Measurements from ENCODE around the gene TAF11L8.
"Not testable (repeated sequence)": the region's sequence is repeated elsewhere in the genome, so short reads cannot be mapped to it uniquely, and the experiment has no call there.

The TAF11L8 gene
- 0 reads per million in 17 experiments for total RNA-seq

DNA sequence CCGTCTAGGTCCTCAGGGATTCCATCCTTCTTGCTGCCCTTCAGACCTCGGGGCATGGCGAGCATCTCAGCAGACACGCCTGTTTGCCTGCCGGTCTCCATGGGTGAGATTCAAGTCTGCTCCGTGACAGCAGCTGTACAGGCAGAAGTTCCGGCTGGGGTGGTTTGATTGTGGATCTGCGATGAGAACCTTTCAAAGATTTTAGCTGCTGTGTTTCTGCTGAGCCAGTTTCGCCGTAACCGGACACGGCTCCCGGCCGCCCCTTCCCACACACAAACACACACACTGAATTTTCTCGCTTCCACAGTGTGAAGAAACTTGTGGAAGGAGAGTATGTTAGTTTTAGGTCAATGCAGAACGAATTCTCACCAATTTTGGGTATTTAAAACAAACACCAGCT, at the start of gene TAF11L8:
TAF11L8 (minus strand) TSS at position 101 of the 400 bp plus-strand sequence.
- DNase-seq = not testable (repeated sequence)

DNA sequence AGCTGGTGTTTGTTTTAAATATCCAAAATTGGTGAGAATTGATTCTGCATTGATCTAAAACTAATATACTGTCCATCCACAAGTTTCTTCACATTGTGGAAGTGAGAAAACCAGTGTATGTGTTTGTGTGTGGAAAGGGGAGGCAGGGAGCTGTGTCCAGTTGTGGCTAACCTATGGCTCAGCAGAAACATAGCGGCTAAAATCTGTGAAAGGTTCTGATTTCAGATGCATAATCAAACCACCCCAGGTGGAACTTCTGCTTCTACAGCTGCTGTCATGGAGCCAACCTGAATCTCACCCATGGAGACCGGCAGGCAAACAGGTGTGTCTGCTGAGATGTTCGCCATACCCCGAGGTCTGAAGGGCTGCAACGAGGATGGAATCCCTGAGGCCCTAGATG, 43.4 kb upstream of the TAF11L8 start, which contains the start of gene TAF11L14:
TAF11L14 (plus strand) TSS at position 301 of the 400 bp plus-strand sequence.
- DNase-seq = no peak

GRCh38 chr5:17631788-17632187, 41.0 kb upstream of the TAF11L8 start, which contains the start of gene TAF11L13:
Gene TAF11L13, plus strand, starts transcription at chr5:17632088.
- not testable (repeated sequence) for DNase-seq

DNA sequence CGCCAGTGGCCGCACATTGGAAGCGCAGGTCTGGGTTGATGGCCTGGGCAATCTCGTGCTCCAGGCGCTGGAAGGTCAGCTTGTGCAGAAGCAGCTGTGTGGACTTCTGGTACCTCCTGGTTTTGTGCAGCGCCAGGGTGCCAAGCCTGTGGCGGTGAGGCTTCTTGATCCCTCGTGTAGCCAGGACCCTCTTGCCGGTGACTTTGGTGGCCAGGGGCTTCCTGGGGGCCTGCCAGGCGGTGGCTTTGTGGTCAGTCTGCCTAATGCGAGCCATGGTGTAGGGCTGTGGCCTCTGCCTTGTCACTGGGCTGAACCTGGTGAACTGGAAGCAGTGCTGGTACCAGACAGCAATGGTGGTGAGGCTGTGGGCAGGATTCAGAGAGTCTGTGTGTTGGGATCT, 34.9 kb upstream of the TAF11L8 start:
- no peak for DNase-seq

GRCh38 chr5:17620627-17621026, 29.9 kb upstream of the TAF11L8 start:
- DNase-seq = no peak

DNA sequence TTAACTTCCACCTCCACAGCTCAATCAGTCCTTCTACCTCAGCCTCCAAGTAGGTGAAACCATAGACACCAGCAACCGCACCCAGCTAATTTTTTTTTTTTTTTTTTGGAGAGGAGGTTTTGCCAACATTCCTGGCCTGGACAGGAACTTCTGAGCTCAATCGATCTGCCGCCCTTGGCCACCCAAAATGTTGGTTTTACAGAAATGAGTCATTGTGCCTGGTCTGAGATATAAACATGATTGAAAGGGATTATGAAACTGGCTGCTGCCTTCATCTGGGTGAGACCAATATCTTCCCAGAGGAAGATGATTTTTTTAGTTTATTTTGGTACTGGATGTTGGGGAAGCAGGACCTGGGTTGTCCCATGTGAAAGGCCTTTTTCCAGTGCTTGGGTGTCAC, 28.6 kb upstream of the TAF11L8 start:
- no peak for DNase-seq

- DNase-seq = no peak
Measured at GRCh38 chr5:17614872-17615605, 24.3 kb upstream of the TAF11L8 start.

DNA sequence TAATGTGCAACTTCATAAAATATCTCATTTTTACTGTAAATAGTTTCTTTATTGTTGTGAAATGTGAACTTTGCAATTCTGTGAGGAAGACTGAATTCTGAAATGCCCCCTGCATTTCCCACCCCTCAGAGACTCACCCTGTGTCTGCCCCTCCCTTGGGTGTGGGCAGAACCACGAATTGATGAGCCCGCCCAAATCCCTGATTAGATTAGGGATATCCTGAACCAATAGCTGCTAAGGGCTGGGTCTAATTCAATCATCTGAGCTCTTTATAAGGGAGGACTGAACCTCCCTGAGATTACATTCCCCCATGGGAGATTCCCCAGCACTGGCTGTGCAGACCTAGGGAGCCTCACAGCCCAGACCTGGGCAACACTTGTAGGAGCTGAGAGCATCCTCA, 19.3 kb upstream of the TAF11L8 start, which contains the start of gene TAF11L12:
TAF11L12 (plus strand) TSS at position 301 of the 400 bp plus-strand sequence.
- DNase-seq = not testable (repeated sequence)

GRCh38 chr5:17607461-17607860, 16.7 kb upstream of the TAF11L8 start:
- DNase-seq = not testable (repeated sequence)

DNA sequence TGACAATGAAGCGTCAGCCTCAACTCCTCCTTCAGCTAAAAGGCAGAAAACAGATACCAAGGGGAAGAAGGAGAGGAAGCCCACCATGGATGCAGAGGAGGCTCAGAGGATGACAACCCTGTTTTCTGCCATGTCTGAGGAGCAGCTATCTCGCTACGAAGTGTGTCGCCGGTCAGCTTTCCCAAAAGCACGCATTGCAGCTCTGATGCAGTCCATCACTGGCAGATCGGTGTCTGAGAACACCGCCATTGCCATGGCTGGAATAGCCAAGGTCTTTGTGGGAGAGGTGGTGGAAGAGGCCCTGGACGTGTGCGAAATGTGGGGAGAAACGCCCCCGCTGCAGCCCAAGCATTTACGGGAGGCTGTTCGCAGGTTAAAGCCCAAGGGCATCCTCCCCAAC, 14.2 kb upstream of the TAF11L8 start:
- DNase-seq = no peak

DNA sequence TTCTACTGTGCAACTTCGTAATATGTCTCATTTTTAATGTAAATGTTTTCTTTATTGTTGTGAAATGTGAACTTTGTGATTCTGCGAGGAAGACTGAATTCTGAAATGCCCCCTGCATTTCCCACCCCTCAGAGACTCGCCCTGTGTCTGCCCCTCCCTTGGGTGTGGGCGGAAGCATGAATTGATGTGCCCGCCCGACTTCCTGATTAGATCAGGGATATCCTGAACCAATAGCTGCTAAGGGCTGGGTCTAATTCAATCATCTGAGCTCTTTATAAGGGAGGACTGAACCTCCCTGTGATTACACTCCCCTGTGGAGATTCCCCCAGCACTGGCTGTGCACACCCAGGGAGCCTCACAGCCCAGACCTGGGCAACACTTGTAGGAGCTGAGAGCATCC, 13.1 kb upstream of the TAF11L8 start, which contains the start of gene TAF11L11:
TAF11L11 (plus strand) TSS at position 304 of the 400 bp plus-strand sequence.
- not testable (repeated sequence) for DNase-seq

DNA sequence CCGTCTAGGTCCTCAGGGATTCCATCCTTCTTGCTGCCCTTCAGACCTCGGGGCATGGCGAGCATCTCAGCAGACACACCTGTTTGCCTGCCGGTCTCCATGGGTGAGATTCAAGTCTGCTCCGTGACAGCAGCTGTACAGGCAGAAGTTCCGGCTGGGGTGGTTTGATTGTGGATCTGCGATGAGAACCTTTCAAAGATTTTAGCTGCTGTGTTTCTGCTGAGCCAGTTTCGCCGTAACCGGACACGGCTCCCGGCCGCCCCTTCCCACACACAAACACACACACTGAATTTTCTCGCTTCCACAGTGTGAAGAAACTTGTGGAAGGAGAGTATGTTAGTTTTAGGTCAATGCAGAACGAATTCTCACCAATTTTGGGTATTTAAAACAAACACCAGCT, 7.0 kb upstream of the TAF11L8 start, which contains the start of gene TAF11L10:
TAF11L10 (minus strand) TSS at position 101 of the 400 bp plus-strand sequence.
- DNase-seq = not testable (repeated sequence)

- DNase-seq = not testable (repeated sequence)
Measured at GRCh38 chr5:17594255-17594654, 3.5 kb upstream of the TAF11L8 start, which contains the start of gene TAF11L9. Gene TAF11L9, minus strand, starts transcription at chr5:17594394.

GRCh38 chr5:17585658-17586057, 5.1 kb downstream of the TAF11L8 start, which contains the start of gene TAF11L7:
Gene TAF11L7, minus strand, starts transcription at chr5:17585758.
- DNase-seq = not testable (repeated sequence)
